Left renal cortex interstitium (tissue), 4 donors: ENCODE results near the gene PCBP3. TPM values are rescaled to one million over a fixed set of nuclear protein-coding genes. Genes with fewer than 3 reads are reported as not detected.

Experiments
- polyA plus RNA-seq, 4 donors: library from polyadenylated mRNA; unstranded; fragments of 120-200 nt; gene quantifications; one replicate each; pipeline ENCODE4 v1.2.1, GENCODE V29; 2013; ENCODE audit not compliant: insufficient read length in 4 of 4

Gene PCBP3
- polyA plus RNA-seq, 4 donors = 1.1 to 2.0 (median 1.6) TPM

Other genes with a start within 250 kb of the PCBP3 start
- gene COL18A1, start 238.6 kb upstream of the PCBP3 start, polyA plus RNA-seq = 100 to 1,000 TPM; 103 to 225 (median 190) TPM
- gene SLC19A1, start 101.3 kb upstream of the PCBP3 start, polyA plus RNA-seq = 10 to 100 TPM; 30.1 to 74.3 (median 38.3) TPM